ENCODE data around the gene TENT5C.

TENT5C gene

DNA sequence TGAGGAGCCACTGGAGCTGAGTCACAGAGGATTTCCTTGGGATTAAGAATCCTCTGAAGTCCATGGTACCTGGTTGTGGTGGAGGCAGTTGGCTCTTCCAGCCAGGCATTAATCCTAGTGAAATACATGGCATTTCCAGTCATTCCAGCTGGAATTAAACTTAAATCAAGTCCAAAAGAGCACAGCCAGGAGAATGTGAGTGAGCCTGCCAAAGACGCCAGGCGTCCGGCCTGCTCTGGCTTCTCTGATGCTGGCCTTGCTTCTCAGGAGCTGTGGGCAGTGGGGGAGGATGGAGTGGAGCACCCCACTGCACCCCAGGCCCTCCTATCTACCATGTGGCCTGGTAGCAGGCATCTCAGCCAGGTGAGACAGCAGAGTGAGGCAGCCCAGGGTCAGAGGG lies 23.4 kb upstream of the TENT5C start:
- Histone ChIP-seq H3K27me3 (replicated peaks; ENCODE audit: control insufficient read depth, insufficient read depth, low read length) (peaks cover 2% of the 10 kb centered on the region; the same call in 1 of the 2 replicates), H3K4me3 (replicated peaks; ENCODE audit: low read depth, low read length) (no peak overlapping the region), H3K36me3 (ENCODE audit: control insufficient read depth, insufficient read depth, low read length) (no peaks in the 10 kb centered on the region)
- DNase-seq (ENCODE audit: extremely low read depth, insufficient read length) = no peak
- no peak for TF ChIP-seq CTCF (IDR thresholded peaks at IDR 0.05; ENCODE audit: insufficient read depth, low read length, poor library complexity, severe bottlenecking)

DNA sequence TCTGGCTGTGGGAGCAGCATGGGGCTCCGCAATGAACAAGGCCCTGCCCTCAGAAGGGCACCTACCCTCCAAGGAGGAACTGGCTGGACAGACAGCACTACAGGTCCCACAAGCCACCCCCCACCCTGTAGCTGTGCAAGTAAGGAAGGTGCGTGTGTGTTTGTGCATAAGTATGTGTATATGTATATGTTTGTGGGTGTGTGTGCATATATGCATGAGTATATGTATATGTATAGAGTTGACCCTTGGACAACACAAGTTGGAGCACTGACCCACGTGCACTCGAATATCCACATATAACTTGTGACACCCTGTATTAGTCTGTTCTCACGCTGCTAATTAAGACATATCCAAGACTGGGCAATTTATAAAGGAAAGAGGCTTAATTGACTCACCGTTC lies 22.6 kb upstream of the TENT5C start:
- Histone ChIP-seq H3K27me3 (replicated peaks; ENCODE audit: control insufficient read depth, insufficient read depth, low read length) (peaks cover 3% of the 10 kb centered on the region), H3K36me3 (ENCODE audit: control insufficient read depth, insufficient read depth, low read length) (no peaks in the 10 kb centered on the region), H3K4me3 (replicated peaks; ENCODE audit: low read depth, low read length) (no peak overlapping the region)
- no peak for DNase-seq (ENCODE audit: extremely low read depth, insufficient read length)
- TF ChIP-seq CTCF (IDR thresholded peaks at IDR 0.05; ENCODE audit: insufficient read depth, low read length, poor library complexity, severe bottlenecking) = no peak

DNA sequence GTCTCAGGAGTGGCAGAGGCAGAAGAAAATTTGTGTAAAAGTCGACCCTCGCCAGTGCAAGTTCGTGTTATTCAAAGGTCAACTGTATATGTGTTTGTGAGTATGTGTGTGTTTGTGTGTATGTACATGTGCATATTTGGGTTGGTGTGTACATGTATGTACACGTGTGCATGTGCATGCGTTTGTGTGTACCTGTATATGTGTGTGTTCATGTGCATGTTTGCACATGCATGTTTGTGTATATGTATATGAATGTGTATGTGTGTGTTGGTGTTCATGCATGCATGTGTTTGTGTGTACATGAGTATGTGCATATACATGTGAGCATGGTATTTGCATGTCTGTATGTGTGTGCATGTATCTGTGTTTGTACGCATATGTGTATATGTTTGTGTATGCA lies 21.7 kb upstream of the TENT5C start:
- Histone ChIP-seq H3K36me3 (ENCODE audit: control insufficient read depth, insufficient read depth, low read length) (no peaks in the 10 kb centered on the region), H3K4me3 (replicated peaks; ENCODE audit: low read depth, low read length) (no peak overlapping the region), H3K27me3 (replicated peaks; ENCODE audit: control insufficient read depth, insufficient read depth, low read length) (peaks cover 3% of the 10 kb centered on the region)
- no peak for TF ChIP-seq CTCF (IDR thresholded peaks at IDR 0.05; ENCODE audit: insufficient read depth, low read length, poor library complexity, severe bottlenecking)
- no peak for DNase-seq (ENCODE audit: extremely low read depth, insufficient read length)

DNA sequence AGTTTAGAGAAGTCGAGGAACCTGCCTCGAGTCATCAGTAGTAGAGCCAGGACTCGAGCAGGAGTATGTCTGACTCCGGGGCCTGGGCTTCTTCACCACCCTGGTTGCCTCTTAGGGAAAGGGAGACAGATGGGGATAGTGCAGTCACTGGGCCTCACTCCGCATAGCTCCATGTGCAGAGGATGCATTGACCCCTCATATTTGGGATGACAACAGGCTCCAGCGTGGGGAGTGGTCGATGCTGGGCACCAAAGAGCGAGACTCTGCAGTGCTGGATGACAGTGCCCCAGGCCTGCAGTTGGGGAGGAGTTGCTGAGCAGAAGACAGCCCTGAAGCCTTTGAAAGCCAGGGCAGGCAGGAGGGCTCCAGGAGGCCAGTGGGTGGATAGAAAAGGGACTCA lies 20.8 kb upstream of the TENT5C start:
- TF ChIP-seq CTCF (IDR thresholded peaks at IDR 0.05; ENCODE audit: insufficient read depth, low read length, poor library complexity, severe bottlenecking) = no peak
- DNase-seq (ENCODE audit: extremely low read depth, insufficient read length) = no peak
- Histone ChIP-seq H3K4me3 (replicated peaks; ENCODE audit: low read depth, low read length) (no peak overlapping the region), H3K27me3 (replicated peaks; ENCODE audit: control insufficient read depth, insufficient read depth, low read length) (peaks cover 3% of the 10 kb centered on the region), H3K36me3 (ENCODE audit: control insufficient read depth, insufficient read depth, low read length) (no peaks in the 10 kb centered on the region)

- H3K36me3 ChIP-seq (ENCODE audit: control insufficient read depth, insufficient read depth, low read length) = no peaks in the 10 kb centered on the region
- no peak overlapping the region for H3K4me3 ChIP-seq (replicated peaks; ENCODE audit: low read depth, low read length)
- peaks cover 5% of the 10 kb centered on the region for H3K27me3 ChIP-seq (replicated peaks; ENCODE audit: control insufficient read depth, insufficient read depth, low read length)
- TF ChIP-seq CTCF (IDR thresholded peaks at IDR 0.05; ENCODE audit: insufficient read depth, low read length, poor library complexity, severe bottlenecking) = no peak
- no peak for DNase-seq (ENCODE audit: extremely low read depth, insufficient read length)
Observed at GRCh38 chr1:117586337-117586736, 19.5 kb upstream of the TENT5C start.
